ENCODE results near the gene ESR2.
A peak's percentile ranks its signal among the peaks of the same experiment; 100 is the strongest.

Gene ESR2

DNA sequence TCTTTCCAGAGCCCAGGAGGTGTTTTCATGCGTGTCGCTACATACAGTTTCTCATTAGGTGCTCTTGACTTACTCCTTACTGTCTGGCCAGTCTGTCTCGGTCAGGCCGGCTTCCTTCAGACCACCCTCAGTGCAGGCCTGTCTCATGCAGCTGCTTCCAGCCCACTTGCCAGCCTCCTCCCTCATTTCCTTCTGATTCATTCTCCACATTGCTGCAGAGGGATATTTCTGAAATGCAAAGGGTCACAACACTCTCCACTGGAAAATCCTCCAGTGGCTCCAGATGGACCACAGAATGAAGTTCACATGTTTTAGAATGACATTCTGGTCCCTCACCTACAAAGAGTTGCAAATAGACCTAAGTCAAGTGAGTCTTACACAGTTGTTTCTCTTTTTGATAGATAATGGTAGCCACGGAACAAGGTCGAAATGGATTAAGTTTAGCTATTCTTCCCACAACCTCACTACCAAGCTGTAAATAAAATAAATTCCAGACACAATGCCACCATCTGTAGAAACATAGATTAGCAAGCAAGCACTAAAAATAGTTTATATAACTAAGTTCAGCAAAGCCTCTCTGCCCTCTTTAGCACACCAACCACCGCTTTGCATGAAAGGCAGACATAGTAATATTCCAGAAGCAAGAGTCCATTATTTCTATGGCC, 146.9 kb downstream of the ESR2 start:
- WGBS: 82% methylated on average over 7 of the region's 7 CpGs
- Histone ChIP-seq H2BK120ac (ENCODE audit: low read depth, low read length) (no peak overlapping the region), H2BK12ac (ENCODE audit: low read length in 2 of 2) (no peak overlapping the region), H3K14ac (ENCODE audit: low read length in 2 of 2) (no peak overlapping the region), H3K18ac (ENCODE audit: low read depth in 1 of 2, low read length in 2 of 2) (no peak overlapping the region), H3K79me1 (replicated peaks; ENCODE audit: low read length, poor library complexity, severe bottlenecking) (no peaks in the 10 kb centered on the region), H2AFZ (ENCODE audit: low read depth, low read length) (no peak overlapping the region), H2BK15ac (ENCODE audit: low read depth, poor library complexity, severe bottlenecking) (no peak overlapping the region), H4K8ac (ENCODE audit: low read length) (no peak overlapping the region), H3K23ac (ENCODE audit: low read length in 2 of 2) (no peak overlapping the region), H4K91ac (ENCODE audit: low read length) (no peak overlapping the region), H3K9ac (ENCODE audit: low read length) (no peak overlapping the region), H3K36me3 (ENCODE audit: control insufficient read depth in 1 of 2, insufficient read depth in 2 of 2, low read depth in 1 of 2, low read length in 2 of 2) (peaks cover 0 to 12% of the 10 kb centered on the region in 2 experiments), H3K4me3 (ENCODE audit: insufficient read depth in 1 of 2, low read depth in 1 of 2, low read length in 2 of 2) (no peak overlapping the region), H3K4me1 (ENCODE audit: control insufficient read depth, insufficient read depth, low read depth, low read length) (peaks cover 6% of the 10 kb centered on the region), H3K4ac (ENCODE audit: low read depth in 1 of 2, low read length in 2 of 2) (no peak overlapping the region), H3K4me2 (ENCODE audit: low read length, poor library complexity, severe bottlenecking) (no peak overlapping the region), H3K27ac (ENCODE audit: low read length, poor library complexity, severe bottlenecking) (peak overlapping the region; percentile 24), H3K9me3 (ENCODE audit: control insufficient read depth, low read length) (no peaks in the 10 kb centered on the region), H2BK5ac (ENCODE audit: low read depth, low read length, poor library complexity, severe bottlenecking) (no peak overlapping the region), H3K27me3 (ENCODE audit: control insufficient read depth in 1 of 2, insufficient read depth in 1 of 2, low read length in 2 of 2) (no peaks in the 10 kb centered on the region), H2AK5ac (ENCODE audit: low read length, severe bottlenecking) (no peak overlapping the region)
- DNase-seq: peak; percentile 32

DNA sequence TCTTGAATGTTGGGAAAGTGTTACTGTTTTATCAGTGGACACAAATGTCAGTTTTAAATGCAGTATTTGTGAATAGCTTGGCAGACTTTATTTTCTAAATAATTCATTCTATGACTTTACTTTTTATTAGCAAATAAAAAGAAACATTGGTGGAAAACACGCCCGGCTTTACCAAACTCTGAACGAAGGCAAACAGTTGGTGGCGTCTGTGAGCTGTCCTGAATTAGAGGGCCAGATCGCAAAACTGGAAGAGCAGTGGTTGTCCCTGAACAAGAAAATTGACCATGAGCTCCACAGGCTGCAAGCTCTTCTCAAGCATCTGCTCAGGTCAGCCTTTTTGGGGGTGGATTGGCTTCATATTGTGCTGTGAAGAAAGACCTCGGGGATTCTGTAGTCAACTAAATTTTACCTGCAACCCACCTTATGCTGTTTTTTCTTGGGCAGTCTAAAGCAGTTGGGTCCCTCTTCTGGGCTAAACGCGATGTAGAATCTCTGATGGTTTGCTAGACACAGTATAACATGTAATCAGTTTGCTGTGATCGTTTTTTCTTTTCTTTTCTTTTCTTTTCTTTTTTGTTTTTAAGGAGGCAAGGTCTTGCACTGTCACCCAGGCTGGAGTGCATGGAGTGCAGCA, 156.4 kb downstream of the ESR2 start:
- no peaks in the 10 kb centered on the region for H3K4me1 ChIP-seq (ENCODE audit: control insufficient read depth, insufficient read depth, low read depth, low read length)
- no peak overlapping the region for H3K4me3 ChIP-seq (ENCODE audit: insufficient read depth in 1 of 2, low read depth in 1 of 2, low read length in 2 of 2)
- DNase-seq: peak; percentile 26
- H3K23ac ChIP-seq (ENCODE audit: low read length in 2 of 2): no peak overlapping the region
- H2BK5ac ChIP-seq (ENCODE audit: low read depth, low read length, poor library complexity, severe bottlenecking): no peak overlapping the region
- no peak overlapping the region for H4K8ac ChIP-seq (ENCODE audit: low read length)
- peaks cover 0 to 19% of the 10 kb centered on the region in 2 experiments for H3K36me3 ChIP-seq (ENCODE audit: control insufficient read depth in 1 of 2, insufficient read depth in 2 of 2, low read depth in 1 of 2, low read length in 2 of 2)
- WGBS: 90% methylated on average over 9 of the region's 9 CpGs
- no peak overlapping the region for H3K27ac ChIP-seq (ENCODE audit: low read length, poor library complexity, severe bottlenecking)
- H2AFZ ChIP-seq (ENCODE audit: low read depth, low read length): no peak overlapping the region
- no peak overlapping the region for H2BK15ac ChIP-seq (ENCODE audit: low read depth, poor library complexity, severe bottlenecking)
- no peaks in the 10 kb centered on the region for H3K79me1 ChIP-seq (replicated peaks; ENCODE audit: low read length, poor library complexity, severe bottlenecking)
- H4K91ac ChIP-seq (ENCODE audit: low read length): no peak overlapping the region
- no peak overlapping the region for H2BK120ac ChIP-seq (ENCODE audit: low read depth, low read length)
- H2AK5ac ChIP-seq (ENCODE audit: low read length, severe bottlenecking): no peak overlapping the region
- no peaks in the 10 kb centered on the region for H3K27me3 ChIP-seq (ENCODE audit: control insufficient read depth in 1 of 2, insufficient read depth in 1 of 2, low read length in 2 of 2)
- H3K18ac ChIP-seq (ENCODE audit: low read depth in 1 of 2, low read length in 2 of 2): no peak overlapping the region
- H3K4ac ChIP-seq (ENCODE audit: low read depth in 1 of 2, low read length in 2 of 2): no peak overlapping the region
- no peak overlapping the region for H3K9ac ChIP-seq (ENCODE audit: low read length)
- no peaks in the 10 kb centered on the region for H3K9me3 ChIP-seq (ENCODE audit: control insufficient read depth, low read length)
- H2BK12ac ChIP-seq (ENCODE audit: low read length in 2 of 2): no peak overlapping the region
- H3K4me2 ChIP-seq (ENCODE audit: low read length, poor library complexity, severe bottlenecking): no peak overlapping the region
- H3K14ac ChIP-seq (ENCODE audit: low read length in 2 of 2): no peak overlapping the region

DNA sequence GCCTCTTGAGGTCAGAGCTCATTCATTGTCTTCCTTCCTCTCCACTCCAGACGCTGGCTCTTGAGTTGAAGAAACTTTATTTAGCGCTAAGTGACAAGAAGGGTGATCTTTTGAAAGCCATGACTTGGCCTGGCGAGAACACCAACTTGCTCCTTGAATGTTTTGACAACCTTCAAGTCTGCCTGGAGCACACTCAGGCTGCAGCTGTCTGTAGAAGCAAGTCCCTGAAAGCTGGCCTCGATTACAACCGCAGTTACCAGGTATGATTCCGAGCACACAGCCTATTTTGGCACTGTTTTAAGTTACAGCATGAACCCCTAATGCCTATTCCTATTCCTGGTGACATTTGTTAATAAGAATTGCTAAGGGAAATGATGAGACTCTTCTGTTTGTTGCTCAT, 167.6 kb downstream of the ESR2 start:
- H3K23ac ChIP-seq (ENCODE audit: low read length in 2 of 2): no peak overlapping the region
- no peak for DNase-seq
- no peak overlapping the region for H2BK120ac ChIP-seq (ENCODE audit: low read depth, low read length)
- H4K8ac ChIP-seq (ENCODE audit: low read length): no peak overlapping the region
- H3K4ac ChIP-seq (ENCODE audit: low read depth in 1 of 2, low read length in 2 of 2): no peak overlapping the region
- H2BK15ac ChIP-seq (ENCODE audit: low read depth, poor library complexity, severe bottlenecking): no peak overlapping the region
- no peak overlapping the region for H2BK5ac ChIP-seq (ENCODE audit: low read depth, low read length, poor library complexity, severe bottlenecking)
- no peaks in the 10 kb centered on the region for H3K4me1 ChIP-seq (ENCODE audit: control insufficient read depth, insufficient read depth, low read depth, low read length)
- H3K79me1 ChIP-seq (replicated peaks; ENCODE audit: low read length, poor library complexity, severe bottlenecking): no peaks in the 10 kb centered on the region
- H2BK12ac ChIP-seq (ENCODE audit: low read length in 2 of 2): no peak overlapping the region
- H3K14ac ChIP-seq (ENCODE audit: low read length in 2 of 2): no peak overlapping the region
- H3K27me3 ChIP-seq (ENCODE audit: control insufficient read depth in 1 of 2, insufficient read depth in 1 of 2, low read length in 2 of 2): no peaks in the 10 kb centered on the region
- no peak overlapping the region for H3K27ac ChIP-seq (ENCODE audit: low read length, poor library complexity, severe bottlenecking)
- no peak overlapping the region for H3K4me3 ChIP-seq (ENCODE audit: insufficient read depth in 1 of 2, low read depth in 1 of 2, low read length in 2 of 2)
- H2AFZ ChIP-seq (ENCODE audit: low read depth, low read length): no peak overlapping the region
- no peak overlapping the region for H2AK5ac ChIP-seq (ENCODE audit: low read length, severe bottlenecking)
- H3K36me3 ChIP-seq (ENCODE audit: control insufficient read depth in 1 of 2, insufficient read depth in 2 of 2, low read depth in 1 of 2, low read length in 2 of 2): peaks cover 3 to 23% of the 10 kb centered on the region in 2 experiments
- H3K9me3 ChIP-seq (ENCODE audit: control insufficient read depth, low read length): no peaks in the 10 kb centered on the region
- no peak overlapping the region for H3K18ac ChIP-seq (ENCODE audit: low read depth in 1 of 2, low read length in 2 of 2)
- WGBS: 97% methylated on average over 4 of the region's 6 CpGs
- no peak overlapping the region for H3K4me2 ChIP-seq (ENCODE audit: low read length, poor library complexity, severe bottlenecking)
- no peak overlapping the region for H4K91ac ChIP-seq (ENCODE audit: low read length)
- no peak overlapping the region for H3K9ac ChIP-seq (ENCODE audit: low read length)

DNA sequence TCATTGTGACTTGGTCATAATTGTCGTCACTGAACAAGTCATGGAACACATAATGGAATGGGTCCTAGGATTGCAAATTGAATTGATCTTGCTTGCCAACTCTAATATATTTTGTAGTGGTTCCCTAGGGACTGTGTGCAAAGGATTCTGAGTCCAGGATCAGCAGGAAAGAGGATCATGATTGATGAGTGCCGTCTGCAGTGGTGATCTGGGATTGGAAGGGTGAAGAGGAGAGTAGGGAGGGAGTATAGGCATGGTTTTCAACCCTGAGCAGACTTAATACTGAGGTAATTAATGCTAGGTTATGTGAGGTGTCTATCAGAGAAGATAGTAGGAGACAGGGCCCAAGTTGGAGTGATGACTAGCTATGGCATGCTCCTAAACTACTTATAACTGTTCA, 168.9 kb downstream of the ESR2 start:
- WGBS: 94% methylated on average over 2 of the region's 2 CpGs
- Histone ChIP-seq H3K4ac (ENCODE audit: low read depth in 1 of 2, low read length in 2 of 2) (no peak overlapping the region), H3K4me2 (ENCODE audit: low read length, poor library complexity, severe bottlenecking) (no peak overlapping the region), H3K4me3 (ENCODE audit: insufficient read depth in 1 of 2, low read depth in 1 of 2, low read length in 2 of 2) (no peak overlapping the region), H2AFZ (ENCODE audit: low read depth, low read length) (no peak overlapping the region), H2BK120ac (ENCODE audit: low read depth, low read length) (no peak overlapping the region), H2BK15ac (ENCODE audit: low read depth, poor library complexity, severe bottlenecking) (no peak overlapping the region), H3K9ac (ENCODE audit: low read length) (no peak overlapping the region), H3K79me1 (replicated peaks; ENCODE audit: low read length, poor library complexity, severe bottlenecking) (no peaks in the 10 kb centered on the region), H3K27ac (ENCODE audit: low read length, poor library complexity, severe bottlenecking) (no peak overlapping the region), H3K18ac (ENCODE audit: low read depth in 1 of 2, low read length in 2 of 2) (no peak overlapping the region), H4K8ac (ENCODE audit: low read length) (no peak overlapping the region), H3K14ac (ENCODE audit: low read length in 2 of 2) (no peak overlapping the region), H2BK5ac (ENCODE audit: low read depth, low read length, poor library complexity, severe bottlenecking) (no peak overlapping the region), H3K36me3 (ENCODE audit: control insufficient read depth in 1 of 2, insufficient read depth in 2 of 2, low read depth in 1 of 2, low read length in 2 of 2) (peaks cover 3 to 23% of the 10 kb centered on the region in 2 experiments), H2AK5ac (ENCODE audit: low read length, severe bottlenecking) (no peak overlapping the region), H2BK12ac (ENCODE audit: low read length in 2 of 2) (no peak overlapping the region), H3K27me3 (ENCODE audit: control insufficient read depth in 1 of 2, insufficient read depth in 1 of 2, low read length in 2 of 2) (no peaks in the 10 kb centered on the region), H3K4me1 (ENCODE audit: control insufficient read depth, insufficient read depth, low read depth, low read length) (no peaks in the 10 kb centered on the region), H4K91ac (ENCODE audit: low read length) (no peak overlapping the region), H3K23ac (ENCODE audit: low read length in 2 of 2) (no peak overlapping the region), H3K9me3 (ENCODE audit: control insufficient read depth, low read length) (no peaks in the 10 kb centered on the region)
- DNase-seq: no peak
